Tibial nerve (tissue), 4 donors: ENCODE data around the gene PHLPP1.
"Not testable (repeated sequence)": the region's sequence is repeated elsewhere in the genome, so short reads cannot be mapped to it uniquely, and the experiment has no call there.

Experiments used
- CTCF ChIP-seq, 5 experiments: fragments of 200-600 bp in 3 of 5; fragments of 450-650 bp in 2 of 5; sonication (generic) in 3 of 5; IDR thresholded peaks; one replicate each; pipeline ENCODE4 v1.5.1; 2016 to 2019; ENCODE audit warnings: antibody characterized with exemption in 5 of 5, mild to moderate bottlenecking in 3 of 5, moderate library complexity in 2 of 5
- EP300 ChIP-seq, 2 donors: sonication (generic); formaldehyde crosslinking; IDR thresholded peaks; one replicate each; pipeline ENCODE4 v1.6.1; 2017; ENCODE audit warnings: antibody characterized with exemption in 2 of 2, mild to moderate bottlenecking in 1 of 2
- POLR2A ChIP-seq, 2 donors: fragments of 450-650 bp; IDR thresholded peaks; one replicate each; pipeline ENCODE4 v1.6.1; 2017; ENCODE audit warnings: antibody characterized with exemption in 2 of 2, mild to moderate bottlenecking in 2 of 2, moderate library complexity in 2 of 2

GRCh38 chr18:62706879-62707278, 8.5 kb upstream of the PHLPP1 start:
- not testable (repeated sequence) for TF ChIP-seq CTCF, EP300, POLR2A (IDR thresholded peaks at IDR 0.05)
